NCI-H2227 (cell line): Measurements from ENCODE around the gene SIGLEC9.

Experiments used
- DNase-seq: peaks from one replicate; lab custom pipeline; 2025; ENCODE audit not compliant: unreplicated experiment; lab: John Stamatoyannopoulos, UW

Gene SIGLEC9

DNA sequence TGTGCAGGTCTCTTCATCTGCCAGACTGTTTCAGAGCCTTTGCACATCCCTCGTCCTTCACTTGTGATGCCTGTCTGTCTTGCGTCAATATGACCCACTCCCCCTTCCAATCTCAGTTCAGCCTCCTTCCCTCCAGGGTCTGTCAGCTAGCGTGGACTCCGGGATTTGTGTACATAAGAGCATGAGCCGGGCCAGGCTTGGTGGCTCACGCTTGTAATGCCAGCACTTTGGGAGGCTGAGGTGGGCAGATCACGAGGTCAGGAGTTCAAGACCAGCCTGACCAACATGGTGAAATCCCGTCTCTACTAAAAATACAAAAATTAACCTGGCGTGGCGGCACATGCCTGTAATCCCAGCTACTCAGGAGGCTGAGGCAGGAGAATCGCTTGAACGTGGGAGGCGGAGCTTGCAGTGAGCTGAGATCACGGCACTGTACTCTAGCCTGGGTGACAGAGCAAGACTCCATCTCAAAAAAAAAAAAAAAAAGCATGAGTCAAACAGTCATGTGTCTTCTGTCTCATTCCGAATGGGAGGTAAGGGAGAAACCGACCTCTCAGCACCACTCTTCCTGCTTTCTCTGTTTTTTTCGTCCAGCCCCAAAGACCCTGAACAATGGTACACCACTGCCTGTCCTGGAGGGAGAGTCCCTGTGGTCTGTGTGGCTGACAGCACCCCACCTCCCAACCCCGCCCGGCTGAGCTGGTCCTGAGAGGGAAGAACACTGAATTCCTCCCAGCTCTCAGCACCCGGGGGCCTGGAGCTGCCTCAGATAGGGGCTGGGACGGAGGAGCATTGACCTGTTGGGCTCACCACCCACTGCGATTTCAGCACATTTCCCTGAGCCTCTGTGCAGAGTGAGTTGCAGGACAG is 2.4 kb upstream of the SIGLEC9 start:
- DNase-seq, result no peak

GRCh38 chr19:51123381-51123800 is 1.3 kb upstream of the SIGLEC9 start:
- DNase-seq, result no peak

DNA sequence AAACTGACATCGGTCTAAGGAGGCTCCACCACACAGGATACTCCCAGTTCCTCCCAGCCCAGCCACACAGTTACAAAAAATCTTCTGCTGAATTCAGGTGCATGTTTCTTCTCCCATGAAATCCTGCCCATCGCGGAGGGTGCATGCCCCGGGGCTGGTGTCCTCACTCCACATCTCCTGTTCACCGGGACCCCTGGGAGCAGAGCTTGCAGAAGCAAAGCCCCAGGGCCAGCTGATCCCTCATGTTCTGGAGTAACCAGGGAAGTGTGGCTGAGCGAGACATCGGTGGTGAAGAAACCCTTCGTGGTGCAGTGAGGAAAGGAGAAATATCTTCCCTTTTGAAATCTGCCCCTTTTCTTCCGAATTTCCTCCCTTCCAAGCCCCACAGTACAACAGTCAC is 904 bp upstream of the SIGLEC9 start:
- no peak for DNase-seq

- DNase-seq, result no peak
Observed at GRCh38 chr19:51124216-51124615, 490 bp upstream of the SIGLEC9 start.

GRCh38 chr19:51125421-51126075 is 842 bp downstream of the SIGLEC9 start:
- no peak for DNase-seq

DNA sequence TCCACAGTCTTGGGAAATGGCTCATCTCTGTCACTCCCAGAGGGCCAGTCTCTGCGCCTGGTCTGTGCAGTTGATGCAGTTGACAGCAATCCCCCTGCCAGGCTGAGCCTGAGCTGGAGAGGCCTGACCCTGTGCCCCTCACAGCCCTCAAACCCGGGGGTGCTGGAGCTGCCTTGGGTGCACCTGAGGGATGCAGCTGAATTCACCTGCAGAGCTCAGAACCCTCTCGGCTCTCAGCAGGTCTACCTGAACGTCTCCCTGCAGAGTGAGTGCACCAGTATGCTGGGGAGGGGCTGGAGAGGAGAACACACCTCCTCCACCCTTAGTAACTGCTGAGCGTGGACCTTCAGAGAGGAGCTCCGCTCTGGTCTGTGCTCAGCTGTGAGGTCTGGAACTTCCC is 2.3 kb downstream of the SIGLEC9 start:
- DNase-seq, result no peak

GRCh38 chr19:51127755-51128154 is 3.0 kb downstream of the SIGLEC9 start:
- no peak for DNase-seq

DNA sequence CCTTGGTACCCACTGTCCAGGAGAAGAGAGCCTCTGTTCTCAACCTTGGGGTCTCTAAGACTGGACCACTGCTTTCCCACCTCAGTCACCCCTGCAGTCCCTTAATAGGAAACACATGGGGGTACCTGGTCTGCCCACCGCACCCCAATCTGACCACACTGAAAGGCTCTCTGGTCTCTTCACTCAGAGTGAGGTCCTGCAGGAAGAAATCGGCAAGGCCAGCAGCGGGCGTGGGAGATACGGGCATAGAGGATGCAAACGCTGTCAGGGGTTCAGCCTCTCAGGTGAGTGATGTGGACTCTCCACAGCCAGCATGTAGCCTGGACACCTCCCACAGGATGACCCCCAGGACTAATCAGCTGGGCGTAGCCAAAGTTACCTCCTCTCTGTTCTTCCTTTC is 3.5 kb downstream of the SIGLEC9 start:
- DNase-seq, result no peak

GRCh38 chr19:51129716-51130115 is 5.0 kb downstream of the SIGLEC9 start:
- no peak for DNase-seq

GRCh38 chr19:51131780-51132680 is 7.3 kb downstream of the SIGLEC9 start:
- DNase-seq, result peak; percentile 63

GRCh38 chr19:51135004-51135403 is 10.3 kb downstream of the SIGLEC9 start:
- DNase-seq, result no peak

DNA sequence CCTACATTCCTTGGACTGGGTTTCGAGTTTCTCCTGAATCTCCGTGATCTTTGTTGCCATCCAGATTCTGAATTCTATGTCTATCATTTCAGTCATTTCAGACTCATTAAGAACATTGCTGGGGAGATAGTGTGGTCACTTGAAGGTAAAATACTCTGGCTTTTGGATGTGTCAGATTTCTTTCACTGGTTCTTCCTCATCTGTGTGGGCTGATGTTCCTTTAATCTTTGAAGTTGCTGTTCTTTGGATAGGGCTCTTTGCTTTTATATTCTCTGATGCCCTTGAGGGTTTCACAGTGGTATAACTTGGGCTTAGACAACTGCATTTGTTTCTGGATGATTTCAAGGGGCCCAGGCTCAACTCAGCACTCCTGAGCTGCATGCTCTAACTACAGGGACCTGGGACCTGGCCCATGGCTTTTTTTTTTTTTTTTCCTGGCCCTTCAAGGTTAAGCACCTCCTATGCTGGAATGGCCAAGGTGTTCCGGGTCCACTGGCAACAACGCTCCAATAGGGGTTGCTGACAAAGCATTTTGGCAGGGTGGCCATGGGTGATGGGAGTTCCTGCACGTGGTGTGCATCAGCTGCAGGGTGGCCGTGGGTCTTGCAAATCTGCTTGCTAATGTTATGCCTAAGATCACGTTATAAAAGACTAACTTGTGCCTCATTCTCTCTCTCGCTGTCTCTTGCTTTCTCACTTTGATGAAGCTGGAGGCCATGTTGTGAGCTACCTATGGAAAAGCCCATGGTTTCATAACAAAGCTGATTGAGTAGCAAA is 11.5 kb downstream of the SIGLEC9 start:
- no peak for DNase-seq

DNA sequence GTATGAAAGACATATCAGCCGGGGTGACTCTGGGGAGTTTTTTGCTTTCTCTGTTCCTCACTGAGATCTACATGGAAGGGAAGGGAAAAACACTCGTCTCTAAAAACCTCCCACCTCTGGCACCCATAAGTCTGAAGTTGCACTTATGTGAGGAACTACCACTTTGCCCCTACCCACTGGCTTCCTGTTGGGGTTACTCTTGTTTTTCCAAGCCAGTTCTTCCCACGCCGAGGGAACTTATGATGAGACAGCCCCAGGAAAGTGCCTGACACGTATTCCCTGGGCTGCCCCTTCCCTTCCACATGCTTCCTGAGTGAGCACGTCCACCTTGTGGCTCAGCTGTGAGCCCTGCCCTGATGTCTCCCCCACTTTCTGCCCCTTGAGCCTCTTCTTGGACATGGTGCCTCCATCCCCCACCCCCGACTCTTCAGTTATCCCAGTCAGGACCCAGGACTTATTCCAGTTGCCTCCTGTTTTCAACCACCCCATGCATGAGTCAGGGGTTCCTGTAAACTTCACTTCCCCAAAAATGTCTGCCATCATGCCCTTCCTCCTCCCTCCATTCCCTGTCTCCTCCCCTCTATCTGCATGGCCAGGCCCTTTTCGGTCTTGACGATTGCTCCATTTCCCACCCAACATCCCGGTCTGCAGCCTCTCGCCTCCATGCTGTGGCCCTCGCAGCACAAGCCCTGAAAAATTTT is 12.3 kb downstream of the SIGLEC9 start:
- DNase-seq, result no peak

- no peak for DNase-seq
Observed at GRCh38 chr19:51137792-51138425, 13.2 kb downstream of the SIGLEC9 start.

DNA sequence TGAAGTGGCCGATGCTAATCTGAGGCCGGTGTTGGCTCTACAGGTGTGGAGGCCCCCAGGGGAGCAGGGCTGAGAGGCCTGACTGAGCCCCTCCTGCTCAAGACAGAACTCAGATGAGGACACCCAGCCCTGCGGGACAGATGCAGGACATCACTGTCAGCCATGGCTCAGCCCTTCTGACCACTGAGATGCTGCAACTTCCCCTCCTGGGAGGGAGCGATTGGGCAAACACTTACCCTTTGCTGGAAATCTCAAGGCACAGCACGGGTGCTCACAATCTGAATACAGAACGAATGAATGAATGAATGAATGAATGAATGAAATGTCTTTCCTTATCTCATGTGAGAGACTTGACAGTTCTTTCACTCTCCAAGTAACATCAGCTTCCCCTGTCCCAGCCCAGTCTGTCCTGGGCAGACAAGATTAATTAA is 13.9 kb downstream of the SIGLEC9 start:
- DNase-seq, result no peak

DNA sequence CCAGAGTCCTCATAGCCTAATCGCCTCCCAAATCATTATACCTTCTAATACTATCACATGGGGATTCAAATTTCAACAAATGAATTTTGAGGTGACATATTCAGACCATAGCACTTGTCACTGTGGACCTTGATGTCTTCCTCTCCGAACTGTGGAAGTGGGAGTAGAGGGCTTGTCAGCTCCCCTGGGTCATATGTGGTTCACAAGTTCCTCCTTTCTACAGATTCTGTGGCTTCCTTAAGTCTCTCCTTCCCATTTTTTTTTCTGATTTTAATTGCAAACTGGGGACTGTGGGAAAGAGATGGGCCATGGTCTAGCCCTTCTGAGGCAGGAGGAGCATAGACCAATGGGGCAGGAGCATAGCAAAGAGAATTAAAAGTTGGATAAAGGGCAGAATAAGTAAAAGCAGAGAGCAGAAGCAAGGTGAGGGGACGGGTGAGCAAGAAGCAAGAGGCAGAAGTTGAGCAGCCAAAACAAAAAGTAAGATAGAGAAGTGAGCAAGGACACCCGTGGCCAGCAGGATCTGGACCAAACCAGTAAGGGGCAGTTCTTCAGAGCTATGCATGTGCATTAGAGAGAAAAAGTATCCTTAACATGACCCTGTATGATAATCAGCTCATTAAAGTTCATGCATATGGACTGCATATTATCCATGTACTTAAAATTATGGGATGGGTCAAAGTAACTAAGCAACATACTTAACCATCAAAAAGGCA is 14.8 kb downstream of the SIGLEC9 start:
- DNase-seq, result no peak

DNA sequence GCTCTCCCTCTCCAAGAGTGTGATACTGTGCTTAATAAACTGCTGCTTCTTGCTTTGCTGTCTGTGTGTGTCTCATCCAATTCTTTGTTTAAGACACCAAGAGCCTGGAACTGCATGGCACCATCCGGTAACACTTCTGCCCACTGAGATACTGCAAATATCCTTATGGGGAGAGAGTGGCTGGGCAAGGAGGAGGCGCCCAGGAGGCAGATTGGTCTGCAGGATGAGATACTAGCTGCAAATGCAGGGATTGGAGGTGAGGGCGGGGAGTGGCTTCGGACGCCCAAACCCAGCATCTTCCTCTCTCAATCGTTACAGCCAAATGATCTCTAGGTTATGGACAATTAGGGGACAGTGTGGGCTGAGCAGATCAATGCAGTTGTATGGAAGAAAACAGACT is 15.7 kb downstream of the SIGLEC9 start:
- DNase-seq, result no peak

GRCh38 chr19:51141181-51141580 is 16.5 kb downstream of the SIGLEC9 start:
- DNase-seq, result no peak

DNA sequence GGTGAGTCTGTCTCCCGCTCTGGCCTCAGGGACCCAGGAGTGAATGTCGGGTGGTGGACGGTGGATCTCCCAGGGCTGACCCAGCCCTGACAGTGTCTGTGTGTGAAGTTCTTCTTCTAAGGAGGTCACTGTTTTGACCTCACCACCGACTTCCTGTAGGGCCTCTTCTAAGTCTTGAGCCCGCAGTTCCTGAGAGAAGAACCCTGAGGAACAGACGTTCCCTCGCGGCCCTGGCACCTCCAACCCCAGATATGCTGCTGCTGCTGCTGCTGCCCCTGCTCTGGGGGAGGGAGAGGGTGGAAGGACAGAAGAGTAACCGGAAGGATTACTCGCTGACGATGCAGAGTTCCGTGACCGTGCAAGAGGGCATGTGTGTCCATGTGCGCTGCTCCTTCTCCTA is 17.4 kb downstream of the SIGLEC9 start, which contains the start of gene SIGLEC7:
Gene SIGLEC7 (plus strand): TSS at position 183 of the 400 bp plus-strand sequence. CDS start 69 bp downstream, at position 252.
- DNase-seq, result no peak
